GM21526 (cell line): ENCODE measurements around the gene RSL1D1.
"Not testable (repeated sequence)": the region's sequence is repeated elsewhere in the genome, so short reads cannot be mapped to it uniquely, and the experiment has no call there.

Experiments used
- ATAC-seq: cut with Tn5 transposase; IDR thresholded peaks from one replicate; pipeline ENCODE4 v1.9.1; 2021; ENCODE audit warnings: moderate library complexity; ENCODE audit not compliant: unreplicated experiment, low FRiP score

Gene RSL1D1

GRCh38 chr16:11844499-11844898, 6.8 kb downstream of the RSL1D1 start:
- no peak for ATAC-seq

- ATAC-seq, result no peak
These were observed 7.5 kb downstream of the RSL1D1 start for GRCh38 chr16:11843861-11844260.

- ATAC-seq, result no peak
These were observed 8.1 kb downstream of the RSL1D1 start for GRCh38 chr16:11843206-11843605.

GRCh38 chr16:11841026-11841425, 10.3 kb downstream of the RSL1D1 start:
- ATAC-seq, result no peak

- ATAC-seq, result no peak
These were observed 14.6 kb downstream of the RSL1D1 start for GRCh38 chr16:11836650-11837244.

- ATAC-seq, result no peak
These were observed 15.3 kb downstream of the RSL1D1 start for GRCh38 chr16:11835891-11836649.

GRCh38 chr16:11835309-11835708, 16.0 kb downstream of the RSL1D1 start:
- no peak for ATAC-seq

GRCh38 chr16:11833951-11834695, 17.2 kb downstream of the RSL1D1 start:
- no peak for ATAC-seq

GRCh38 chr16:11828696-11829095, 22.6 kb downstream of the RSL1D1 start:
- no peak for ATAC-seq

GRCh38 chr16:11825520-11826165, 25.7 kb downstream of the RSL1D1 start:
- not testable (repeated sequence) for ATAC-seq

GRCh38 chr16:11824362-11824761, 27.0 kb downstream of the RSL1D1 start:
- no peak for ATAC-seq

- ATAC-seq, result not testable (repeated sequence)
These were observed 27.7 kb downstream of the RSL1D1 start for GRCh38 chr16:11823645-11824044.

GRCh38 chr16:11819798-11820197, 31.5 kb downstream of the RSL1D1 start:
- ATAC-seq, result no peak

GRCh38 chr16:11818970-11819369, 32.4 kb downstream of the RSL1D1 start:
- not testable (repeated sequence) for ATAC-seq

GRCh38 chr16:11816123-11816522, 35.2 kb downstream of the RSL1D1 start:
- ATAC-seq, result no peak

- not testable (repeated sequence) for ATAC-seq
These were observed 36.5 kb downstream of the RSL1D1 start for GRCh38 chr16:11814800-11815199.

GRCh38 chr16:11806721-11807120, 44.6 kb downstream of the RSL1D1 start:
- no peak for ATAC-seq

- ATAC-seq, result no peak
These were observed 45.8 kb downstream of the RSL1D1 start for GRCh38 chr16:11805556-11805955.

GRCh38 chr16:11801481-11802021, 49.8 kb downstream of the RSL1D1 start:
- no peak for ATAC-seq

- no peak for ATAC-seq
These were observed 51.0 kb downstream of the RSL1D1 start for GRCh38 chr16:11800382-11800718.
